Kidney epithelial cell (primary cell): ENCODE measurements around the gene SPATA16. TPM values are rescaled to one million over a fixed set of nuclear protein-coding genes. Genes with fewer than 3 reads are reported as not detected.

Experiments used
- DNase-seq: peaks from one replicate; pipeline ENCODE4 v3.0.0-alpha.2; 2010; ENCODE audit warnings: low read depth
- H3K27me3 ChIP-seq: 2 replicates; pipeline ENCODE4 v1.6.0; 2011; ENCODE audit warnings: low read length; ENCODE audit not compliant: control insufficient read depth, insufficient read depth
- H3K36me3 ChIP-seq: 2 replicates; pipeline ENCODE4 v1.5.1; 2011; ENCODE audit warnings: low read length; ENCODE audit not compliant: control insufficient read depth, insufficient read depth
- H3K4me3 ChIP-seq: 2 replicates; pipeline ENCODE4 v1.5.1; 2011; ENCODE audit warnings: low read depth, mild to moderate bottlenecking, control low read depth, low read length
- total RNA-seq: library from RNA; depleted of rRNA; stranded (reverse); fragments of >200 nt; gene quantifications from 2 replicates; pipeline ENCODE4 v1.2.3, GENCODE V29; 2015
- TF ChIP-seq, protein P1 (sequence below): IDR thresholded peaks from 2 replicates; pipeline ENCODE4 v1.5.1; 2011; ENCODE audit warnings: mild to moderate bottlenecking, moderate library complexity, low read length, control low read depth, inconsistent platforms; ENCODE audit not compliant: insufficient read depth, poor library complexity, severe bottlenecking

Gene SPATA16
- total RNA-seq, 1 donor from 2014 or later = not detected

DNA sequence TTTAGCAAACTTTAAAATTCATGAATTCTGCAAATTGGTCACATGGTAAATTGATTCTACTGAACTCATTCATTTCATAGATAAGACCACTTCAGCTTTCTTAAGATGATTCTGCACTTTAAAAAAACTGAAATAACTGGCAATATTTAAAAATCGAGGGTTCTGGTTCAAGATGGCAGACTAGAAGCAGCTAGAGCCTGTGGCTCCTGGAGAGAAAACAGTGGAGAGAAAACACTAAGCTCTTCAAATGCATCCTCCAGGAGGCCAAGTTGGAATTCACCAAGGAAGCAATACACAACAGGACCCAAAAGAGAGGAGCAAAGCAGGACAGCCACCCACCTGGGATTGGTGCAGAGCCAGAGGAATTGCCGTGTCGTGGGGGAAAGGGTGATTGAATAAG lies 132.1 kb downstream of the SPATA16 start:
- Histone ChIP-seq H3K27me3 (no peaks in the 10 kb centered on the region), H3K36me3 (no peaks in the 10 kb centered on the region), H3K4me3 (no peak overlapping the region)
- TF ChIP-seq, protein P1, sequence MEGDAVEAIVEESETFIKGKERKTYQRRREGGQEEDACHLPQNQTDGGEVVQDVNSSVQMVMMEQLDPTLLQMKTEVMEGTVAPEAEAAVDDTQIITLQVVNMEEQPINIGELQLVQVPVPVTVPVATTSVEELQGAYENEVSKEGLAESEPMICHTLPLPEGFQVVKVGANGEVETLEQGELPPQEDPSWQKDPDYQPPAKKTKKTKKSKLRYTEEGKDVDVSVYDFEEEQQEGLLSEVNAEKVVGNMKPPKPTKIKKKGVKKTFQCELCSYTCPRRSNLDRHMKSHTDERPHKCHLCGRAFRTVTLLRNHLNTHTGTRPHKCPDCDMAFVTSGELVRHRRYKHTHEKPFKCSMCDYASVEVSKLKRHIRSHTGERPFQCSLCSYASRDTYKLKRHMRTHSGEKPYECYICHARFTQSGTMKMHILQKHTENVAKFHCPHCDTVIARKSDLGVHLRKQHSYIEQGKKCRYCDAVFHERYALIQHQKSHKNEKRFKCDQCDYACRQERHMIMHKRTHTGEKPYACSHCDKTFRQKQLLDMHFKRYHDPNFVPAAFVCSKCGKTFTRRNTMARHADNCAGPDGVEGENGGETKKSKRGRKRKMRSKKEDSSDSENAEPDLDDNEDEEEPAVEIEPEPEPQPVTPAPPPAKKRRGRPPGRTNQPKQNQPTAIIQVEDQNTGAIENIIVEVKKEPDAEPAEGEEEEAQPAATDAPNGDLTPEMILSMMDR = no peak
- DNase-seq = no peak

- no peaks in the 10 kb centered on the region for H3K27me3 ChIP-seq
- no peak overlapping the region for H3K4me3 ChIP-seq
- TF ChIP-seq, protein P1 = no peak
- no peaks in the 10 kb centered on the region for H3K36me3 ChIP-seq
- no peak for DNase-seq
Observed at GRCh38 chr3:173007079-173007723, 133.8 kb downstream of the SPATA16 start.

- TF ChIP-seq, protein P1 = no peak
- no peak for DNase-seq
- no peaks in the 10 kb centered on the region for H3K36me3 ChIP-seq
- H3K27me3 ChIP-seq = no peaks in the 10 kb centered on the region
- H3K4me3 ChIP-seq = no peak overlapping the region
Observed at GRCh38 chr3:173006006-173006405, 135.0 kb downstream of the SPATA16 start.

GRCh38 chr3:173004681-173005080 lies 136.4 kb downstream of the SPATA16 start:
- Histone ChIP-seq H3K4me3 (no peak overlapping the region), H3K36me3 (no peaks in the 10 kb centered on the region), H3K27me3 (no peaks in the 10 kb centered on the region)
- TF ChIP-seq, protein P1 = no peak
- no peak for DNase-seq

DNA sequence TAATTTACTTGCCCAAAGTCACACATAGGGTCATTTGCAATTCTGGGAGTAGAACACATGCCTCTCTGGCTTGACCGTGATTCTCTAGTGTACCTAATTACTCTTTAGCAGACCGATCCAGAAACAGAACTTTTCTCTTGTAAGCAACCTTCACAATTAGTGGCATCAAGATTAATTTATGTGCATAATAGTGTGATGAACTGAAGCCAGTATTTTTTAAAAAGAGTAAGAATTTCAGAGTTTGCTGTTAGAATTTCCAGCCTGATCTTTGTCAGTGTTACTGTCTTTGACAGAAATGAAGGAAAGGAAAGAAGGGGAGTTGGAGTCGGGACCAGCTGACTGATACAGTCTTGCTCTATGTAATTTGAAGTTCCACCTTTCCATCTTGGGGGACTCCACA lies 137.1 kb downstream of the SPATA16 start:
- Histone ChIP-seq H3K27me3 (no peaks in the 10 kb centered on the region), H3K36me3 (no peaks in the 10 kb centered on the region), H3K4me3 (no peak overlapping the region)
- DNase-seq = no peak
- TF ChIP-seq, protein P1 = no peak

GRCh38 chr3:173003471-173003870 lies 137.6 kb downstream of the SPATA16 start:
- Histone ChIP-seq H3K36me3 (no peaks in the 10 kb centered on the region), H3K27me3 (no peaks in the 10 kb centered on the region), H3K4me3 (no peak overlapping the region)
- TF ChIP-seq, protein P1 = no peak
- DNase-seq = no peak
